Iris pigment epithelial cell (primary cell): ENCODE measurements around the gene SCN8A.

Experiments used
- DNase-seq: peaks from one replicate; pipeline ENCODE4 v3.0.0-alpha.2; 2011; ENCODE audit warnings: low read depth

SCN8A gene

DNA sequence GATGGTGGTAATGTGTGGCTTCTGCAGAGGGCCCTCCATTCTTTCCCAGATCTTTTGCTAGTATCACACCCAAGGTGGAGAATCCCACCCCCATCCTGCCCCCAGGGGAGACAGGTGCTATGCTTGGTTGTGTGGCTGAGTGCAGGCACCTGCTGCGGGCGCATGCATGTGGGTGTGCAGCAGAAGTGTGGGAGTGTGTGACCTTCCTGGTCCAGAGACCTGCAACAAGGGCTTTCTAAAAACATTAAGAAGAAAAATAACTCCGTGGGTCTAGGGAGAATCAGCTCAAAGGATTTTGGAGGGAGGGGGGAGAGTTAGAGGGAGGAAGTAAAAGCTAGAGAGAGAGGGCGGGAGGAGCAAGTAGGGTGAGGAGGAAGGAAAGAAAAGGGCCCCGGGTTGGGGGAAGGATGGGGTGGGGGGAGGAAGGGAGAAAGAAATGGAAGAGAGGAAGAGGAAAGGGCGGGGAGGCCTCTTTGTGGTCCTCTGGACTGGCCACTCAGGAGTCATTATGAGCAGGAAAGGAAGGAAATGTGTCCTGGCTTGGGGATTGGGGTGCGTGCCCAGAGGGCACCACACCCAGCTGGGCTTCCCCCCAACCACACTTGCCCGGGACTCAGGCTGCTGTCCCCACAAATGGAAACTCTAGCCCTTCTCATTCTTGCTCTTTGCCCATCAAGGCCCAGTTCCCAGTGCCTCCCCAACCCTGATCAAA, 260.5 kb downstream of the SCN8A start:
- DNase-seq, result no peak

DNA sequence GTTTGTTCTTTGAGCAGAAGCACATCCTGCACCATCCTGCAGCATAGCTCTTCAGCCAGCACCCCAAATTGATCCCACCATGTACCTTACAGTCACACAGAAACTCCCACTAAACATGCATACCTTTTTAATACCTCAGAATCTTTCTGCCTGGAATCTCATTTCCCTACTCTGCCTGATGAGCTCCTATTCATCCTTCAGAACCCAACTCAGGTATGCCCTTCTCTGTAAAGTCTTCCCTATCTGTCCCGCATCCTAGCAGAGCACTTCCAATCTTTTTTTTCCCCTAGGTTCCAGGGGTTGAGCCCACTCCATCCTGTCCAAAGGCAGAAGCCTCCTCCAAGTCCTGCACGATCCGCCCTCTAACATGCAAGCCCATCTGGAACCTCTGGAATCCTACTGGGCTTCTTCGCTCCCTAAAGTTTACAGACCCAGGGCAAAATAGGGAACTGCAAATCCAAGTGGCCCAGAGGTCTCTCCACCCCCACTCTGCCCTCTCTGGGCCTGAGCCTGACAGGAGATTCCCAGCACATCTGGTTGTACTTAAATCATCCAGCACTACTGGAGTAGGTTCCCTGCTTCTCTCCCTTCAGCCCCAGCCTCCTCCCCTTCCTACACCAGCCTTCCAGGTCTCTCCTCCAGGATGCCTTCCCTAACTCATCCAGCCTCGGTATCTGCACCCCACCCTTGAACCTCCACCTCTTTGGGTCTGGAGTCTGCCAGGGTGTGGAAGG, 261.5 kb downstream of the SCN8A start:
- DNase-seq, result no peak

DNA sequence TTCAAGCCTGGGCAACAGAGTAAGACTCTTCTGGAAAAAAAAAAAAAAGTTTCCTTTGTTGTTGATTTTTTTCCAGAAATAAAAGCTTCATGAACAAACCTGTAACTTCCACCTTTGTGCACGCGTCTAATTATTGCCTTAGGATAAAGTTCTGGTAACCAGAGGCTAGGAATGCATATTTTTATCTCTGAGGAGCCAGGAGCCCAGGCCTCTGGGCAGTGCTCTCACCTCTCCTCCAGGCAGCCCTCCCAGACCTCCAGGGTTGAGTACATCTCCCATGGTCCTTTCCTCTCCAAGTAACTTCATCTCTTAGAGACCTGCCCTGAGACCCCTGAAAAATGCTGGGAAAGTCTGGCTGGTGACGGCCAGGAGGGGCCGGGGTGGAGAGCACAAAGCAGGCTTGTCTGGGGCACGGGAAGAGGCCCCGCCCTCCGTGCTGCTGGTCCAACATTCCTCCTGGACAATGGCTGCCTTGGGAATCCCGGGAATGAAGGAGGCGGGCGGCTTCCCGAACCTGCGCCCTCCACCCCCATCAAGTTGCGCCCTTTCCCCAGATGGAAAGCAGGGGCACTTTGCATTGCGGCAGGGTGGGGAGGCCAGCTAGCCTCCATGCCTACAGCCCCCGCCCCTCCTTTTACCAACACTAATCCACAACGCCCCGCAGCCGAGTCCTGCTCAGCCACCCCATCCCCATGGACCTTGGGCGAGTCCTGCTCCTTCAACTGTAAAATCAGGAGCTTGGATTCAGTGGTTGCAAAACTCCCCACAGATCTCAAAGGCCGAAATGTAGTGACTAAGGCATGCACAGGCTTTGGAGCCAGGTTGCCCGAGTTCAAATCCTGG, 264.8 kb downstream of the SCN8A start:
- DNase-seq, result peak; percentile 18

DNA sequence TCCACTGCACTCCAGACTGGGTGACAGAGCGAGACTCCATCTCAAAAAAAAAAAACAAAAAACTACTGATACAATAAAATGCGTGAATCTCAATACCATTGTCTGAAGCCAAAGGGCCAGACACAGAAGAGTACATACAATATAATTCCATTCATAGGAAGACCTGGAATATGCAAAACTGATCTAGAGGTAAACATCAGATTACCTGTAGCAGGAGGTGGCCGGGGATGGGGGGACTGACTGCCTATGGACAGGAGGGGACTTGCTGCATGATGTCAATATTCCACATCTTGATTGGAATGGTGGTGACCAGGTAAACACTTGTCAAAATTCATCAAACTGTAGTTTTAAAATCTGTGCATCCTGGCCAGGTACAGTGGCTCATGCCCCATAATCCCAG, 270.0 kb downstream of the SCN8A start:
- DNase-seq, result no peak
